ENCODE results near the gene TRIO.
A peak's percentile ranks its signal among the peaks of the same experiment; 100 is the strongest.
"Not testable (repeated sequence)": the region's sequence is repeated elsewhere in the genome, so short reads cannot be mapped to it uniquely, and the experiment has no call there.

TRIO gene

DNA sequence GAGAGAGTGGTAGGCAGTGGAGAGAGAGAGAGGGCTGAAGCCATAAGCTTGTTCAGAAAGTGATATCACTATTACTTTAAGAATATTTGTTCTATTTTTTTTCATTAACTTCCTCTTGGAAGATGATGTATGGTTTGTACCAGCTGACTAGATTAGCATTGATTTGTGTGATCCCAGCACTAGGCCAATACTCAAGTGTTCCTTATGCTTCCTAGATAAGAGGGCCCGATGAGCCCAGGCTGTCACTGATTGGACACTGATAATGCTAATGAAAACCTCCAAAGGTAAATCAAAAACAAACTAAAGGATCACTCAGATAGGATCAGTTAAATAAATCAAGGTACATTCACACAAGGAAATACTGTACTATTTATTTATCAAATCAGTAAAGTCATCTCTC lies 385.8 kb downstream of the TRIO start:
- no peak for DNase-seq

DNA sequence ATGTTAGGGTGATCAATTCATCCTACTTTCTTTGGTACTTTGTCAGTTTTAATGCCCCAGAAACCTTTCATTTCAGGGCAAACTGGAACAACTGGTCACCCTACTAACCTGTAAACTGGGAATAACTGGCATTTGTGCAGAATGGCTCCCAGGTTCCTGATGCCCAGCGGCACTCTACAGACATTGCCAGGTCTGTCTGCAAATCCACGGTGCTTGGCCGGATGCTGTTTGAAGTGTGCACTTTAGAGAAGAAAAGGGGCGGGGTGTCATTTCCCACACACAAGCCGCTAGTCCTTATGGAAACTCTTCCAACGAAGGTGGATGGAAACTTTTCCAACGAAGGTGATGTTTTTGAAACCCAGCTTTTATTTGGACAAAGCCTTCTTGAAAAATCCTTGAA lies 388.5 kb downstream of the TRIO start:
- DNase-seq: no peak

DNA sequence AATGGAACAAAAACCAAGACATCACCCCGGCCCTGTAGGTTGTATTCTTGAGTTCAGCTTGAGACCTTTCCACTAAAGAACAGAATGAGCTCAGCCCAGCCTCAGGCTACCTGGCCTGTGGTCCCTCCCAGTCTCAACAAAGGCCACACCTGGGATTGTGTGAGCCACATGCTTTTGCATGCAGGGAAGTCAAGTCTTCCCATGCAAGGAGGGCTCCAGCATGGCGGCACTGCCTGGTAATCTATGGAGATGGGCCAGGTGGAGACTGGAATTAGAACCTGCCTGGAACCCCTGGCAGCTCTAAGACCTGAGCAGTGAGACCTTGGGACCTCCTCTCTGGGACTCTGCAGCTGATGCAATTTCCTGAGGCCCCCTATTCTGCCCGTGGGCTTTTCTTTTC lies 389.0 kb downstream of the TRIO start:
- DNase-seq: no peak

DNA sequence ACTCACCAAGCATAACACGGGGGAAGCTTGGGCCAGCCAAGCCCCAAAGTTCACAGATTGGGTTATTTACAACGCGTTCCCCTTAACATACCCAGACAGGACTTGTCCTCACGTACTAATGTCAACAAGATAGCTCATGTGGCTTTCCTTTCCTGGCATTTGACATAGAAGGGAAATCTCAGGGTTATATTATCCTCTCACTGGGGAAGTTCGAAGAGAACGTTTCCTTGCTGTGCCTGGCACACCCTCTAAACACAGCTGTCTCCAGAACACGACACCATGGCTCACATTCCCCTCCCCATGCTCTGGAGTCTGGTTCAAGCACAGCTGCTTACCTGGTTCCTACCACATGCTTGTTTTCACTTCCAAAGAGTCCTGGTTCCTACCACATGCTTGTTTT lies 391.6 kb downstream of the TRIO start:
- no peak for DNase-seq

DNA sequence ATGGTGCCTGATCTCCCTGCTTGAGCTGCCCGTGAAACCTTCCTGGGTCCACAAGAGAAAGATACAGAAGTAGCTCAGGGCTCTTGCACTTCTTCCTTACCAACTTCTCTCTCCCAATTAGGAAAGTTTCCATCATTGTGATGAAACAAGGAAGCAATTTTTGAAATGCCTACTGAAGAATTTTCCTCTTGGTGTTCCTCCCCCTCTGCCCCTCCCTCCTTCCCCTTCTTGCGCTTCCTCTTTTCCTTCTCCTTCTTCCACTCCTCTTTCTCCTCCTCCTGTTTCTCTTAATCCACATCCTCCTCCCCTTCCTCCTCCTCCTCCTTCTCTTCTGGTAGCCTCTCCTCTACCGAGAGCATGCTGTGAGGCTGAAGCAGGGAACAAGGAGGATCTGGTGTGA lies 402.2 kb downstream of the TRIO start:
- peak; percentile 90 for DNase-seq

DNA sequence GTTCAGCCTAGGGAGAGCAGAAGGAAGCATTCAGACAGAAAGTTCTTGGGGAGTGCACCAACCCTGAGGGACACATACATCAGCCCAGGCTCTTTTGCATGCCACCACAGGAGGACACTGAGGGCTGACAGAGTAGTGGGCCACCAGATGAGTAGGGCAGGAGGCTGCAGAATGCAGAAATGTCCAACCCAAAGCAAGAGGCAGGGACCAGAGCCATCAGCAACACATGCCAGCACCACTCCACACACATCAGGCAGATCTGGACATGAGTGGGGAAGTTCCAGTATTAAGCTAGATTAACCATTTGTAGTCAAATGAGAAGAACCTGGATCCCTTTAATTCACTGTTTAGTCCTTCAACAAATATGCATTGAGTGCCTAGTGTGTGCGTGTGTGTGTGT lies 402.7 kb downstream of the TRIO start:
- peak; percentile 29 for DNase-seq

DNA sequence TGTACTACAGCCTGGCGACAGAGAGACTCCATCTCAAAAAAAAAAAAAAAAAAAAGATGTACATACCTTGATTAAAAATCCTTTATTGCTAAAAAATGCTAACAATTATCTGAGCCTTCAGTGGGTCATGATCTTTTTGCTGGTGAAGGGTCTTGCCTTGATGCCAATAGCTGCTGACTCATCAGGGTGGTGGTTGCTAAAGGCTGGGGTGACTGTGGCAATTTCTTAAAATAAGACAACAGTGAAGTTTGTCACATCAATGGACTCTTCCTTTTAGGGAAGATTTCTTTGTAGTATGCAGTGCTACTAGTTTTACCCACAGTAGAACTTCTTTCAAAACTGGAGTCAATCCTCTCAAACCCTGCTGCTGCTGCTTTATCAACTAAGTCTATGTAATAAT lies 404.5 kb downstream of the TRIO start:
- DNase-seq: peak; percentile 28

DNA sequence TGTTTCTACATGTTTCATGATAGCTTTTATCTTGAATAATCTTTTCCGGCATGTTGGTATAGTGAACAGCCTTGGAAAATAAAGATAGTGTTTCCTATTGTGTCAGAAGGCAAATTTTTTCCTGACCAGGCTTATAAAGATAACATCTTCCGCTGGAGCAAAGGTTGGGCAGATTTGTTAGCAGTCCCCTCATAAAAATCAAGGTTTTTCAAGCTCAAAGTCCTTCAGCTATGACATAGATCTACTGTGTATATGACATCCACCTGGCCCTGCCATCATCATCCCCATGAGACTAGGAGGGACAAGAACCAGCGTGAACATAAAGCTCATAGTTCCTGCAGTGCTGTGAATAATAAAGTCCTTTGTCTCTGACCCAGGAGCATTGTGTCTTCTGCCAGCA lies 408.1 kb downstream of the TRIO start:
- DNase-seq: no peak

DNA sequence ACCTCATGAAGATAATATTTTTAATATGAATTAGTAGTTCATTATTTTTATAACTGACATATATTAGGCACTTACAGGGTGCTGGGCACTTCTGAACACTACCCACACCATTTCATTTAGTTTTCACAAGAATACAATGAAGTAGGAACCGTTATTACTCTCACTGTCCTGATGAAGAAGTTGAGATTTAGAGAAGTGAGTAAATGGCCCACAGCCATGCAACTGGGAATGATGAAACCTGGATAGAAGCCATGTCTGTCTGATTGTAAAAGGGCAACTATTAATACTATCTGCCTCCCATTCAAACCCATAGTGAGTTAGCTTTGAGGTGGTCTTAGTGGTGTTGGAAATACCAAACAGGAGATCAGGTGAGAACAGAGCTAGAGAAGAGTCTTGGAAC lies 408.9 kb downstream of the TRIO start:
- peak; percentile 85 for DNase-seq

DNA sequence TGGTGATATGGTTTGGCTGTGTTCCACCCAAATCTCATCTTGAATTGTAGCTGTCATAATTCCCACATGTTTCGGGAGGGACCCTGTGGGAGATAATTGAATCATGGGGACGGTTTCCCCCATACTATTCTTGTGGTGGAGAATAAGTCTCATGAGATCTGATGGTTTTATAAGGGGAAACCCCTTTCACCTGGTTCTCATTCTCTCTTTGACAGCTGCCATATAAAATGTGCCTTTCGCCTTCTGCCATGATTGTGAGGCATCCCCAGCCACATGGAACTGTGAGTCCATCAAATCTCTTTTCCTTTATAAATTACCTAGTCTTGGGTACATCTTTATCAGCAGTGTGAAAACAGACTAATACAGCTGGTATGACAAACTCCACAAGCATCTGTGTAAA lies 411.1 kb downstream of the TRIO start:
- not testable (repeated sequence) for DNase-seq

DNA sequence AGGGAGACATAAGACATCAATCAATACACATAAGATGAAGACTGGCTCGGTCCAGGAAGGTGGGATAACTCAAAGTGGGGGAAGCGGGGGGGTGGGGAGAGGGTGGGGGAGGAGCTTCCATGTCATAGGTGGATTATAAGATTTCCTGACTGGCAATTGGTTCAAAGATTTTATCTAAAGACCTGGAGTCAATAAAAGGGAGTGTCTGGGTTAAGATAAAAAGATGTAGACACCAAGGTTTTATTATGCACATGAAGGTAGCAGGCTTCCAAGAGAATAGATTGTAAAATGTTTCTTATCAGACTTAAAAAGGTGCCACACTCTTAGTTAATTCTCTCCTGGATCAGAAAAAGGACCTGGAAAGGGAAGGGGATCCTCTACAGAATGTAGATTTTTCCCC lies 412.9 kb downstream of the TRIO start:
- DNase-seq: no peak

DNA sequence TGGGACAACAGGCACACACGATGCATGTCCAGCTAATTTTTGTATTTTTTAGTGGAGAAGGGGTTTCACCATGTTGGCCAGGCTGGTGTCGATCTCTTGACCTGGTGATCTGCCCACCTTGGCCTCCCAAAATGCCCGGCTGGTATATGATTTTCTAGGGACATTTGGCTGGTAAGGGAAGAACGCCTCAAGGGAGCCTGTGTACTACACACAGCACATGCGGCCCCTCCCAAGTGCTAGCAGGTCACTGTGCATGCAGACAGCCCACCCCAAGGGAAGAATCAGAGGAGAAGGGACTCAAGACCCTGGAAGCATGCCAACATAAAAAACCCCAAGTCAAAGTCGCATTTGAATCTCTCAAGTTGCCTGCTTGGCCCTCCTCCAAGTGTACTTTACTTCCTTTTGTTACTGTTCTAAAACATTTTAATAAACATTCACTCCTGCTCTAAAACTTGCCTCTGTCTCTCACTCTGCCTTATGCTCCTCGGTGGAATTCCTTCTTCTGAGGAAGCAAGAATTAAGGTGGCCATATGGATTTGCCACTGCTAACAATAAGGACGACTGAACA lies 414.1 kb downstream of the TRIO start:
- no peak for DNase-seq

DNA sequence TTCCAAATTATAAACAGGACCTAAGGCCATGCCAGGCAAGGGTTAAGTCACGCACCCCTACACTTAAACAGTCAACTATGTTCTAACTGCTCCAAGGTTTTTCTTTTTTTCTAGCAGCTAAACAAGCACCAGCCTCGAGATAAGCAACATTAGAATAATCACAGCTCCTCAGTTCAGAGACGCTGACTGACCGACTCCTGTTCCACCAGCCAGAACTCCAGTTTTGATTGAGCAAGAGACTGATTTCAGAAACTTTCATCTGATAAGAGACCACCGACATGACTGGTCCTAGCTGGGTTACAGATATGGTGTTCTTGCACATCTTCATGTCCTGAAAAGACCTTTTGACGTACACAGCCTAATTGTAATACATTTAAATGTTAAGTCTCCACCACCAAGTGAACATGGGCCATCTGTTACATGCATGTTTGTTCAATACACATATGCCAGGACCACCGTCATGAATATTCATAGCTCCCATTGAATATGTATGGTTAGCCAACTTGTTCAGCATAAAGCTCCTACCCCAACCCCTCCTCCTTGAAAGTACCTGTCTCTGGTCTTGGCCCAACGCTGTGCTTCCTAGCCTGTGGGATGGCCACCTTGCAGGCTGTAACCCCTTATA lies 414.8 kb downstream of the TRIO start:
- DNase-seq: no peak
